COR-L47 (cell line): ENCODE data around the gene CLP1.

Experiments
- DNase-seq: peaks from one replicate; lab custom pipeline; 2025; lab: John Stamatoyannopoulos, UW

Gene CLP1

DNA sequence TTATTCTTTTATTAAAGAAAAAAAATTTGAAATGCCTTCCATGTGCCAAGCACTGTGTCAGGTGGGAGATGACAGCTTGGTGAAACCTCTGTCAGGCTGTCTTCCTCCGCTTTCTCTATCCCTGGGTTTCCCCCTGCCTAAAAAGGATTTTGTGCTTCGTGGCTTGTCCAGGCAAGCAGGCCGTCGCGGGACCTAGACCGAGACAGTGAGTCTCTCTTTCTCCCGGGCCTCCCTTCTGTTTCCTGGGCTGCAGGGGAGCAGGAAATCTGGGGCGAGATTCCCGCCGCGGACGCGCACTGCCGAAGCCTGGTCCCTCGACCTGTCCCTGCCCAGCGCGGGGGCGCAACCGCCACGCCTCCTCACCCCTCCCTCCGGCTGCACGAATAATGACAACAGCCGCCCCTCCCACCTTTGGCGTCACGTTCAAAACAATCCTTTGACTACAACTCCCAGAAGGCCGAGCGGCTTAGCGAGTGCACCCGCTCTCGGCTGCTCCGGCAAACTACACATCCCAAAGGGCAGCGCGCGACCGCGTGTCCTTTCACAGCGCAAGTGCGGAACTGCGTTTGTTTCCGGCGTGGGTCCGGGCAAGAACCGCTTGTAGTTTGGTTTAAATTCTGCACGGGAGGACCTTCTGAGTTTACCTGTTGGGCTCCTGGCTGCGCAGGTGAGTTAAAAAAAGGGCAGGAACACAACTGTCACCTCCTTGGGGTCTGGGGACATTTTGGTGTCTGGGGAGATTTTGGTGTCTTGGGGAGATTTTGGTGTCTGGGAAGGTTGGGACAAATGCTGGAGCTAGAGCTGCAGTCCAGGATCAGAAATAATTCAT, at the start of gene CLP1:
Gene CLP1, plus strand, starts transcription at position 569 of the 829 bp plus-strand sequence. CDS start 1,715 bp downstream, outside the sequence.
- peak; percentile 99 for DNase-seq

DNA sequence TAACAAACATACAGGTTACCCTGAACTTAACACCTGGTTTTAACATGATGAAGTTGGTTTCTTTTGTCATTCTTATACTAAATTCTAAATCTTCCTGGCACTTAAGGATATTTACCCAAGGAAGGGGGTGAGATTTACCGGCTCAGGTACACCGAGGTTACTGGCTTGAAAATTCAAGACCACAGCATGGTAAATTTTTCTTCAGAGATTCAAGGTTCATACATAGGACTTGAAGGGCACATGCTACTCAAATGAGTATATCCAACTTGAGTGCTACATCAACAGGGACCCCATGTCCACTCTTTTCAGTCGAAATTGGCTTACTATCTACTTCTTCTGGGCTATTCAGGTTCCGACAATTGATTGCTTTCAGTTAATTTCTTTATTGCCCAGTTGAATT, 47.4 kb upstream of the CLP1 start:
- DNase-seq, result no peak

DNA sequence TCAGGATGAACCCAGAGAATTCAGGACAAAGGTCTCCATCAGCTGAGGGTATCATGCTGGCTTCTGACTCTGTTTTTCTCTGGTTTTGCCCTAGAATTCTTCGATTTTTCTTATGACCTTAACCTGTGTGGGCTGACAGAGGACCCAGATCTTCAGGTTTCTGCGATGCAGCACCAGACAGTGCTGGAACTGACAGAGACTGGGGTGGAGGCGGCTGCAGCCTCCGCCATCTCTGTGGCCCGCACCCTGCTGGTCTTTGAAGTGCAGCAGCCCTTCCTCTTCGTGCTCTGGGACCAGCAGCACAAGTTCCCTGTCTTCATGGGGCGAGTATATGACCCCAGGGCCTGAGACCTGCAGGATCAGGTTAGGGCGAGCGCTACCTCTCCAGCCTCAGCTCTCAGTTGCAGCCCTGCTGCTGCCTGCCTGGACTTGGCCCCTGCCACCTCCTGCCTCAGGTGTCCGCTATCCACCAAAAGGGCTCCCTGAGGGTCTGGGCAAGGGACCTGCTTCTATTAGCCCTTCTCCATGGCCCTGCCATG, 43.3 kb upstream of the CLP1 start:
- no peak for DNase-seq

- no peak for DNase-seq
Observed at GRCh38 chr11:57615308-57615707, 42.3 kb upstream of the CLP1 start.

- DNase-seq, result no peak
Observed at GRCh38 chr11:57616595-57616994, 41.0 kb upstream of the CLP1 start.

DNA sequence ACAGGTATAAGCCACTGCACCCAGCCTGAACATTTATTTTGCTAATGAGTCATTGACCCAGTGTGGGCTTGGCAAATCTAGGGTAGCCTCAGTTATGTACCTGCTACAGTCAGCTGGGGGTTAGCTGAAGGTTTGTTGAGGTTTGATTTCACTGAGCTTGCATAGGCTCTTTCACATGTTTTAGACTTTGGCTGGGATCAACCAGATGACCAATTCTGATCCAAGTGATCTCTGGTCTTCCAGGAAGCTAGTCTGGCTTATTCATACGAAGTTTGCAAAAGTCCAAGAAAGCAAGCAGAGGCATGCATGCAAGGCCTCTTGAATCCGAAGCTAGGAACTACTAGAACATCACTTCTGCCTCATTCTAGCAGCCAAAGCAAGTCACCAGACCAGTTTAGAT, 39.1 kb upstream of the CLP1 start:
- no peak for DNase-seq

DNA sequence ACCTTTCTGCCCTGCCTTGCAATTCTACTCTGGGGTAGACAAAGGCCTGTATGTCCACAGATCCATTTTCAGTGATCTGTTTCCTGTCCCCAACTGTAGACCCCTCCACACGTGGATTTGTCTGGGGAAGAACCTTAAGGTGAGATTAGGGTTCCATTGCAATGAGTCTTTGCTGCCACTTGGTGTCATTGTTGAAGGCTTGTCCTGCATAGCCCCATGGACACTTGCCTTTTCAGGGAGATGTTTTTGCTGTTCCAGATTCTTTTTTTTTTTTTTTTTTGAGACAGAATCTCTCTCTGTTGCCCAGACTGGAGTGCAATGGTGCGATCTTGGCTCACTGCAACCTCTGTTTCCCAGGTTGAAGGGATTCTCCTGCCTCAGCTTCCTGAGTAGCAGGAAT, 38.2 kb upstream of the CLP1 start:
- DNase-seq, result no peak

DNA sequence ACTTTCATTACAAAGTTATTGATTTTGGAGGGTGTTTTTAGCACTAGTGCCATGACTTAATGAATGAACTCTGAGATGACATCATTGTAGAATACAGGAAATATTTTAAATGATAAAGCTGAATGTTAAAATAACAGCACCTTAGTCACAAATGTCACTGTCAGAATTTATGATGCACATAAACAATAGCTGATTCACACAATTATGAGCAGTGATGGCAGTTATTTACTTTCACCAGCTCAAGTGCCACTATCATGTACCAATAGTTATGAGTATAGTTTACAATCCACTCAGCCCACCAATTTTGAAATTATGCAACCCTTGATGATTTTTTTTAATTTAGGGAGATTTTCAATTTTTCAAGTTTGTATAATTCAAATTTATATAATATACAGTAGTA, 37.1 kb upstream of the CLP1 start:
- DNase-seq, result no peak

DNA sequence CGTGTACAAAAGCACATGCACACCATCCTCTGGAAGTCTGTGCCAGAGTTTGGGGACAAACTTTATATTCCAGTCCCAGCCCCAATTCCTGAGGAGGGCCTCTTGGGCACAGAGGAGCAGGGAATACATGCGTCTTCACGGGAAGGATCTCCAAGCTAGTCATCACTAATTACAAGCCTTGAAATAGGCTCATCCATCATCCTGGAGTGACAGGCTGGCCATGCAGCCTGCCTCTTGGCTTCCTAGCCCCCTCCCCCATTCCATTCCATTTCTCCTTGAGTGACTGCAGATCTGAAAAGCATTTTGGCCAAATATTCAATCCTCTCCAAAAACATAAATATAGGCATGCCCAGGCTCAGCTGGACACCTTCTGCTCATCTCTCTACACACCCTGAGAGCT, 35.3 kb upstream of the CLP1 start:
- no peak for DNase-seq

GRCh38 chr11:57624864-57625263, 32.7 kb upstream of the CLP1 start:
- no peak for DNase-seq

GRCh38 chr11:57626895-57627294, 30.7 kb upstream of the CLP1 start:
- DNase-seq, result no peak

DNA sequence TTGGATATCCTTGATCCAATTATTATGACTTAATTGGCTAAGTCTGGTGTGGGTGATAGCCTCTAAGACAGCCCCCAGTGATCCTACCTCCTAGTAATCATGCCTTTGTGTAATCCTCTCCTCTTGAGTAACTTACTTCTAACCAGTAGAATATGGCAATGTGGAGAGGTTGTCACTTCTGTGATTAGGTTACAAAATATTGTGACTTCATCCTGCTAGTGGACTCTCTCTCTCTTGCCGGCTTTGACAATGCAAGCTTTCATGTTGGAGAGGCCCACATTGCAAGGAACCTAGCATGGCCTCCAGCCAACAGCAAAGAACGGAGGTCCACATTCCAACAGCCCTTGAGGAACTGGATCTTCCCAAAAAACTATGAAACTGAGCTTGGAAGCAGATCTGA, 27.4 kb upstream of the CLP1 start:
- no peak for DNase-seq

- no peak for DNase-seq
Observed at GRCh38 chr11:57632116-57632515, 25.4 kb upstream of the CLP1 start.

GRCh38 chr11:57633394-57634070, 24.0 kb upstream of the CLP1 start:
- no peak for DNase-seq

DNA sequence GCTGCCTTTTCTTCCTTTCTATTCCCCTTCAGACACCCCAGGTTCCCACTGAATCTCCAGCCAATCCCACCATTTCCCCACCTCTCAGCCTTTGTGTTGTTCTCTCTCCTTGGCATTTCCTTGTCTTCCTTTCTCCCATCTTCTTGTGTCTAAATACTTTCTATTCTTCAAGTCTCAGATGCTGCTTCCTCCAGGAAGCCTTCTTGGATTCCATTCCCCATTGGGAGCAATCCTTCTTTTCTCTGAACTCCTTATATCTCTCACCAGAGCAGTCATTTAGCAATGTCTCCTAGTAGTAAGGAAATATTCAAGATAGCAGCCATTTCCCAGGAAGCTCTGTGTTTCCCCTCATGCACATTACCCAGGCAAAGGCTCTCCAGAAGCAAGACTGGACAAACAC, 23.3 kb upstream of the CLP1 start:
- no peak for DNase-seq

GRCh38 chr11:57635246-57635645, 22.3 kb upstream of the CLP1 start:
- DNase-seq, result no peak

DNA sequence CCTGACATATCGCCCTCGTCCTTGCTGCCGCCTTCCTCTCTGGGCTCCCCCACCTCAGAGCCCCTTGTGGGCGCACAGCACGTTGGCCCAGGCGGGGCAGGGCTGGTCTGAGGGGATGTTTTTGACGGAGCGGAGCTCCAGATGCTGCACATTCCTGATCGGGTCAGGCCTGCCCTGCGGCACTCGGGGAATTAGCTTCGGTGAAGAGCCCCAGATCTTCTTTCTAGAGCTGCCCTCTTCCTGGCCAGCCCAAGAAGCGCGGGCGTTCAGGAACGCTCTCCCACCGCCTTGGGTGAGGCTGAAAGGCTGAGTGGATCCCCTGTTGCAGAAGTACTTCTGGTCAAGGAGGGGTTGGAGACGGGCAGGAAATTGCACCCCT, 19.9 kb upstream of the CLP1 start:
- DNase-seq, result no peak

GRCh38 chr11:57638005-57638781, 19.4 kb upstream of the CLP1 start:
- DNase-seq, result peak; percentile 46

- DNase-seq, result no peak
Observed at GRCh38 chr11:57638811-57639320, 18.7 kb upstream of the CLP1 start.

GRCh38 chr11:57639321-57640067, 18.1 kb upstream of the CLP1 start:
- DNase-seq, result no peak

- DNase-seq, result no peak
Observed at GRCh38 chr11:57640068-57640800, 17.3 kb upstream of the CLP1 start.
